ENCODE results near the gene DCXR. TPM values are rescaled to one million over a fixed set of nuclear protein-coding genes. Genes with fewer than 3 reads are reported as not detected.

DCXR gene
- total and polyA plus RNA-seq, 2 of the 13 experiments (the other 11 are each of a cell fraction or from before 2014, with no cell fraction given), result 287 to 311 TPM

DNA sequence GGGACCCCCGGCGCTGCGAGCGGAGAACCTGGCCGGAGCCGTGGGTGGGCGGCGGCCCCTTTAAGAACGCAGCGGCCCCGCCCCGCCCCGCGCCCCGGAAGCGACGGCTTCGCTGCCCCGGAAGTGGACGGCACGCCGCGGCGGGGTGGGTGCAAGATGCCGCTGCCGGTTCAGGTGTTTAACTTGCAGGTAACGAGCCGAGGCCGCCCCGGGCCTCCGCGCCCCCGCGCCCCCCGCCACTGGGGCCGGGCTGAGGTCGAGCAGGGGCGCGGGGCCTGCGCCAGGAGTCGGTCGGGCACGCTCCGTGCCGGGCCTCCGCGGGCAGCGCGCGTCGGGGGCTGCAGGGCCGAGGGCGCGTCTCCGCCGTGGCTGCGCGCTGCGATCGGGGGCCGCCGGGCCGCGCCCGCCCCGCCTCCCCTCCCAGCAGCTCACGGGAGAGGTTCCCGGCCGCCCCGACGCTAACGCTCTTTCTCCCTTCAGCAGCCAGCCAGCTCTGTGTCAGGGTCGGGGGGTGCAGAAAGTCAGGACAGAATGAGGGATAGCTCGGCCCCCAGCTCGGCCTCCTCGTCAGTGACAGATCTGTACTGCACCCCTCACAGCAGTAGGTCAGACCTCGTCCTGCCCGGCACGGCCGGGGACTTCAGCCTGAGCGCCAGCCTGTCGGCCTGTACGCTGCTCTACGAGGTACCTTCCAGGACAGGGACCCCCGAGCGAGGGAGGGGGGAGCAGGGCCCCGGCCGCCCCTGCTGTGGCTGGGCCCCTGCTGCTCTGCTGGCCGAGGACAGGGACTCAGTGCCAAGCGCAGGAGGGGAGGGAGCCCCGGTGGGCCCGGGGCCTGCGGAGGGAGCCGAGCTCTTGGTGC, 14.5 kb upstream of the DCXR start, which contains the start of the genes GPS1 and RFNG (continued):
- TF ChIP-seq JUN (CRISPR knock-in tag; IDR thresholded peaks at IDR 0.05) (no peak), ATRX (CRISPR knock-in tag; IDR thresholded peaks at IDR 0.05; ENCODE audit: borderline replicate concordance) (no peak), KLF9 (CRISPR knock-in tag; IDR thresholded peaks at IDR 0.05; ENCODE audit: low read depth) (no peak), POLR2AphosphoS5 (IDR thresholded peaks at IDR 0.05; ENCODE audit: low read depth, low read length) (no peak), NFE2 (CRISPR knock-in tag; IDR thresholded peaks at IDR 0.05) (no peak), SETDB1 (CRISPR knock-in tag; IDR thresholded peaks at IDR 0.05; ENCODE audit: borderline replicate concordance) (no peak), MXI1 (IDR thresholded peaks at IDR 0.05; ENCODE audit: borderline replicate concordance, low read depth, low read length) (peak; percentile 77; the same call in 1 of the 3 replicates), RAD21 (CRISPR knock-in tag; IDR thresholded peaks at IDR 0.05) (peak; percentile 54; the same call in 1 of the 2 replicates), RFX3 (CRISPR knock-in tag; IDR thresholded peaks at IDR 0.05) (no peak), GABPA (IDR thresholded peaks at IDR 0.05; ENCODE audit: low read depth, low read length) (no peak), GABPA (CRISPR knock-in tag; IDR thresholded peaks at IDR 0.05; ENCODE audit: low read depth) (peak; percentile 88), RBFOX2 (IDR thresholded peaks at IDR 0.05; ENCODE audit: low read depth, low read length) (peak; percentile 59; the same call in 1 of the 2 replicates), KMT2A (CRISPR knock-in tag; IDR thresholded peaks at IDR 0.05) (peak; percentile 39), ZSCAN21 (CRISPR knock-in tag; IDR thresholded peaks at IDR 0.05; ENCODE audit: borderline replicate concordance) (peak; percentile 50; the same call in 1 of the 2 replicates), MBNL3 (CRISPR knock-in tag; conservative IDR thresholded peaks at IDR 0.05) (no peak), ATAD3A (CRISPR knock-in tag; IDR thresholded peaks at IDR 0.05) (no peak), ZNF33A (CRISPR knock-in tag; IDR thresholded peaks at IDR 0.05; ENCODE audit: borderline replicate concordance) (no peak), ZNF30 (CRISPR knock-in tag; IDR thresholded peaks at IDR 0.05) (no peak), SIN3A (IDR thresholded peaks at IDR 0.05; ENCODE audit: borderline replicate concordance, low read depth, low read length) (peak; percentile 67), XBP1 (CRISPR knock-in tag; IDR thresholded peaks at IDR 0.05) (no peak), ZNF782 (CRISPR knock-in tag; IDR thresholded peaks at IDR 0.05; ENCODE audit: borderline replicate concordance) (peak; percentile 23; the same call in 1 of the 2 replicates), ZNF747 (CRISPR knock-in tag; IDR thresholded peaks at IDR 0.05; ENCODE audit: borderline replicate concordance) (no peak)
- TF ChIP-seq, protein P1, sequence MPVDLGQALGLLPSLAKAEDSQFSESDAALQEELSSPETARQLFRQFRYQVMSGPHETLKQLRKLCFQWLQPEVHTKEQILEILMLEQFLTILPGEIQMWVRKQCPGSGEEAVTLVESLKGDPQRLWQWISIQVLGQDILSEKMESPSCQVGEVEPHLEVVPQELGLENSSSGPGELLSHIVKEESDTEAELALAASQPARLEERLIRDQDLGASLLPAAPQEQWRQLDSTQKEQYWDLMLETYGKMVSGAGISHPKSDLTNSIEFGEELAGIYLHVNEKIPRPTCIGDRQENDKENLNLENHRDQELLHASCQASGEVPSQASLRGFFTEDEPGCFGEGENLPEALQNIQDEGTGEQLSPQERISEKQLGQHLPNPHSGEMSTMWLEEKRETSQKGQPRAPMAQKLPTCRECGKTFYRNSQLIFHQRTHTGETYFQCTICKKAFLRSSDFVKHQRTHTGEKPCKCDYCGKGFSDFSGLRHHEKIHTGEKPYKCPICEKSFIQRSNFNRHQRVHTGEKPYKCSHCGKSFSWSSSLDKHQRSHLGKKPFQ (CRISPR knock-in tag; IDR thresholded peaks at IDR 0.05; ENCODE audit: insufficient replicate concordance), result peak; percentile 41
- TF ChIP-seq, protein P2, sequence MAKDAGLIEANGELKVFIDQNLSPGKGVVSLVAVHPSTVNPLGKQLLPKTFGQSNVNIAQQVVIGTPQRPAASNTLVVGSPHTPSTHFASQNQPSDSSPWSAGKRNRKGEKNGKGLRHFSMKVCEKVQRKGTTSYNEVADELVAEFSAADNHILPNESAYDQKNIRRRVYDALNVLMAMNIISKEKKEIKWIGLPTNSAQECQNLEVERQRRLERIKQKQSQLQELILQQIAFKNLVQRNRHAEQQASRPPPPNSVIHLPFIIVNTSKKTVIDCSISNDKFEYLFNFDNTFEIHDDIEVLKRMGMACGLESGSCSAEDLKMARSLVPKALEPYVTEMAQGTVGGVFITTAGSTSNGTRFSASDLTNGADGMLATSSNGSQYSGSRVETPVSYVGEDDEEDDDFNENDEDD (CRISPR knock-in tag; IDR thresholded peaks at IDR 0.05; ENCODE audit: borderline replicate concordance), result peak; percentile 35; the same call in 1 of the 2 replicates
- TF ChIP-seq, protein P3, sequence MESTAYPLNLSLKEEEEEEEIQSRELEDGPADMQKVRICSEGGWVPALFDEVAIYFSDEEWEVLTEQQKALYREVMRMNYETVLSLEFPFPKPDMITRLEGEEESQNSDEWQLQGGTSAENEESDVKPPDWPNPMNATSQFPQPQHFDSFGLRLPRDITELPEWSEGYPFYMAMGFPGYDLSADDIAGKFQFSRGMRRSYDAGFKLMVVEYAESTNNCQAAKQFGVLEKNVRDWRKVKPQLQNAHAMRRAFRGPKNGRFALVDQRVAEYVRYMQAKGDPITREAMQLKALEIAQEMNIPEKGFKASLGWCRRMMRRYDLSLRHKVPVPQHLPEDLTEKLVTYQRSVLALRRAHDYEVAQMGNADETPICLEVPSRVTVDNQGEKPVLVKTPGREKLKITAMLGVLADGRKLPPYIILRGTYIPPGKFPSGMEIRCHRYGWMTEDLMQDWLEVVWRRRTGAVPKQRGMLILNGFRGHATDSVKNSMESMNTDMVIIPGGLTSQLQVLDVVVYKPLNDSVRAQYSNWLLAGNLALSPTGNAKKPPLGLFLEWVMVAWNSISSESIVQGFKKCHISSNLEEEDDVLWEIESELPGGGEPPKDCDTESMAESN (CRISPR knock-in tag; conservative IDR thresholded peaks at IDR 0.05), result peak; percentile 15; the same call in 1 of the 2 replicates
